Fibroblast of upper back skin (primary cell): Measurements from ENCODE around the gene GIT2.
"Not testable (repeated sequence)": the region's sequence is repeated elsewhere in the genome, so short reads cannot be mapped to it uniquely, and the experiment has no call there.

Experiments used
- DNase-seq: peaks from one replicate; pipeline ENCODE4 v3.0.0-alpha.2; 2013

Gene GIT2

DNA sequence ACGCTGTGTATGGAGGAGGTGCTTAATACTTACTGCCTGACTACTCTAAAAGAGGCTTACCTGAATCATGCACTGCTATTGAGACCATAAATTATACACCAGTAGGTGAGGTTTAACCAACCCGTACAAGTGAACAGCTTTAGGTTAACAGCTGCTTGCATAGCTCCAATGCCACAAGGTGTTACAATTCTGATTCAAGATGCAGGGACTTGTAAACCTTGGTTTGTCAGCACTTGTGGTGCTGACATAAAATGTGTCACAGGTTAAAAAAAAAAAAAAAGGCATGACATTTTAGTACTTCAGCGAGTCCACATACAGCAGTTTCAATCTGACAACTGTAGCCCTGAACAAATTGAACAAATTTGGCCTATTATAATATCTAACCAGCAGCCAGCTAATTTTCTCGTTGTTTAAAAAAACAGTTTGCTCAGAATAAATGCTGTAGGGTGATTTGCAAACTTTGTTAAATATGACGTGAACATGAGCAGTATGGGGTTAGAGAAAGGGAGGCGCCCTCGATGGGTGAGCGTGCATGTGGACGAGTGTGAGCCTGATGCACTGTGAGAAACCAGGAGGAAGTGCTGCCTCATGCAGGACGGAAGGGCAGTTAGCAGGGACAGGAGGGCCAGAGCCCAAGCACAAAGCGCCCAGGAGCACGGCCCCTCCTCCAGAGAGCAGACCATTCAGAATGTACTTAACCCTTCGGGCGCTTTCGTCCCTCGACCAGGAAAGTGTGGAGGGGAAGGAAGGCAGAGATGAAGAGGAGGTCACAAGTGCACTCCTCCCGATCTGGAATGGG lies 51.4 kb downstream of the GIT2 start:
- DNase-seq: no peak

DNA sequence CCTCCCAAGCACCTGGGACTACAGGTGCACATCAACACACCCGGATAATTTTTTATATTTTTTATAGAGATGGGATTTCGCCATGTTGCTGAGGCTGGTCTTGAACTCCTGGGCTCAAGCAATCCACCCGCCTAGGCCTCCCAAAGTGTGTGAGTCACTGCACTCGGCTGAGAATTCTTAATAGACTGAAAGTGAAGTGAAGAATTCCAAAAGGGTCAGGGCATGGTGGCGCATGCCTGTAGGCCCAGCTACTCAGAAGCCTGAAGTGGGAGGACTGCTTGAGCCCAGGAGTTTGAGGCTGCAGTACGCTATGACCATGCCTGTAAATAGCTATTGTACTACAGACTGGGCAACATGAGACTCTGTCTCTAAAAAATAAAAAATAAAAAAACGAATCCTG lies 52.4 kb downstream of the GIT2 start:
- DNase-seq: peak; percentile 19

DNA sequence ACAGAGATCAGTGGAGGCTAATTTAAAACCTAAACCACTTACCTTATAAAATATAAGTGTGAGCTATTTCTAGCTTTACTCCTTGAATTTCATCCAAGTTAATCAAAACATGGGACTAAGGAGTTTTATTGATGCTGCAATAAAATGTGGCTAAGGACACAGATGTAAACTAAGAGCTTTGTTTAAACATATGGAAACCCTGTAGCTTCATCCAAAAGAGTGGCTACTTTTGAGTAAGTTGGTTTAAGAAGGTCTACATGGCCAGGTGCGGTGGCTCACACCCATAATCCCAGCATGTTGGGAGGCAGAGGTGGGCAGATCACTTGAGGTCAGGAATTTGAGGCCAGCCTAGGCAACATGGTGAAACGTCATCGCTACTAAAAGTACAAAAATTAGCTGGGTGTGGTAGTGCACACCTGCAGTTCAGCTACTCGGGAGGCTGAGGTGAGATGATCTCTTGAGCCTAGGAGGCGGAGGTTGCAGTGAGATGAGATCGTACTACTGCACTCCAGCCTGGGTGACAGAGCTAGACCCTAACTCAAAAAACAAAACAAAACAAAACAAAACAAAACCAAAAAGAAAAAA lies 55.7 kb downstream of the GIT2 start:
- DNase-seq: no peak

DNA sequence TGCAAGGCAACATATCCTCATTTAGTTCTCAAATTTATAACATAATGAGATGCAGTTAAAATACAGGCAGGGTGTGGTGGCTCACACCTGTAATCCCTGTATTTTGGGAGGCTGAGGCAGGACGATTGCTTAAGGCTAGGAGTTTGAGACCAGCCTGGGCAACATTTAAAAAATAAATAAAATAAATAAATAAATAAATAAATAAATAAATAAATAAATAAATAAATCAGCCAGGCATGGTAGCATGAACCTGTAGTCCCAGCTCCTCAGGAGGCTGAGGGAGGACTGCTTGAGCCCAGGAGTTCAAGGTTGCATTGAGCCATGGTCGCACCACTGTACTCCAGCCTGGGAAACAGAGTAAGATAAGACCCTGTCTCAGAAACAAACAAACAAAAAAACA lies 56.7 kb downstream of the GIT2 start:
- no peak for DNase-seq

DNA sequence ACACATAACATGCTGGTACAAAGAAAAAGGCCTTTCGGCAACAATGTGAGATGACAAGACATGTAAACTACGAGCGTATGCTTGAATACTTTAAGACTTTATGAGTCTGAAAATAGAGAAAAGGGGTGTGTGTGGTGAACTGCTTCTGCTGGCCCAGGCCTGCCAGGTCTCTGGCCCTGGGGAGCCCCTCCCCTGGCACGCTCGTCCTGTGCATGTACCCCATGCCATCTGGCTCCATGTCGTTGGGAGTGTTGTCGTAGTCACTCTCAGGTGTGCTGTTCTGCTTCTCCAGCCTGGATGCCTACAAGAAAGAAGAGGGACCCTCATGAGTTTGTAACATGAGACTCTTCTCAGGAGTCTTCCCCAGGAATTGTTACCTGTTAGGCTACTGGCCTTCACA lies 57.2 kb downstream of the GIT2 start:
- no peak for DNase-seq

DNA sequence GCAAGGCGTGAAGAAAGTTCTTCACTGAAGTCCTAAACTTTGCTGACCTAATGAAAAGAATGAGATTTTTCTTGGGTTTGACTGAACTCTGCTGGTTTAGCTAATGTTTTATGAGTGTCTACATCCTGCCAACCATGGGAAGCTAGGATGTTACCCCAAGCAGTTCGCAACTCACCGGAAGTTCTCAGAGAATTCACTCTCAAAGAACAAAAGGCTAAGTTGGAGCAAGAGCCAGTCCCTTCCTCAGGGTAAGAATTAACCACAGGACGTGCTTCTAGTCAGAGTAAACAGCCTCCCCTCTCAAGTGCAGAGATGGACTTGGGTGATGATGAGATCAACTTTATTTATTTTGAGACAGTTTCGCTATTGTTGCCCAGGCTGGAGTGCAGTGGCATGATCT lies 58.8 kb downstream of the GIT2 start:
- no peak for DNase-seq

DNA sequence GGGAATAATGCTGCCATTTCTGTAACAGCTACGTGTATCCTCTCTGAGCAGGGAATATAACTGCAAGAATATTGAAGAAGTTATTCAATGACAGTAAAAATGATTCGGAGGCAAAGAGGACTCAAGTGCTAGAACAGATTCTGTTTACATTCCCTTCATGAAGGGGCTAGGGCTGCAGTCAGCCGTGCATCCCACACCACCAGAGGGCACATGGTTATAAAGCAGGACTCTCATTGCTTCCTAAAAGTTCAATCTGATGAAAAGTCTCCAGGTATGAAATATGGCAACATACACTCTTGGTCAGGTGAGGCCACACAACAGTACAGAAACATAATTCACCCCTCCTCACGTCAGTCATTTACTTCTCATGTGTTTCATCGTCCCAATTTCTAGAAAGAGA lies 62.1 kb downstream of the GIT2 start:
- DNase-seq: peak; percentile 24

DNA sequence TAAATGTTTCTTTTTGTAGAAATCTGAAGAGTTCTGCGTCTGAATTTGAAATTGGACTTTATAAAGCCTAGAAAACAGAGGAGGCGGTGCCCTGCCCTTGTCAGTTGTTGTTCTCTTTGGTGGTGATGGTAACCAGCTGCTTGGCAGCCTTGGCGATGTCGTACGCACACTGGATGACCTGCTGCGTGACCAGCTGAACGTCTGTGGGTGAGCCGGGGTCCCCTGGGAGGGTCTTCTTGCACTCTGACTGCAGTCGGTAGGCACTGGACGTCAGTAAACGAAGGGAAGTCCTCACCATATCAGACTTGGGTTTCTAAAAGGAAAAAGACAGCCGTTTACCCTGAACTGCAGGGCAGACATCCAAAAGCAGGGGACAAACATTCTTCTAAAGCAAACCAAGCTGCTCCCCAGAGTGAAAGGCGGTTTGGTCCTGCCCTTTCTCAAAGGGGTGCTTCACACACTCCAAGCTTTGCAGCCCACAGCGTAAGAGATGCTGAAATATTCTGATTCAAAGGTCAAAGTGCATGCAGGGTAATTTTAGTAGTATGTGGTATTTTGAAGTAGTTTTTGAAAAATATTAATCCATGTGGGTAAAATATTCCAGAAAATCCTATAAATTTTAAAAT lies 63.2 kb downstream of the GIT2 start:
- DNase-seq: no peak

DNA sequence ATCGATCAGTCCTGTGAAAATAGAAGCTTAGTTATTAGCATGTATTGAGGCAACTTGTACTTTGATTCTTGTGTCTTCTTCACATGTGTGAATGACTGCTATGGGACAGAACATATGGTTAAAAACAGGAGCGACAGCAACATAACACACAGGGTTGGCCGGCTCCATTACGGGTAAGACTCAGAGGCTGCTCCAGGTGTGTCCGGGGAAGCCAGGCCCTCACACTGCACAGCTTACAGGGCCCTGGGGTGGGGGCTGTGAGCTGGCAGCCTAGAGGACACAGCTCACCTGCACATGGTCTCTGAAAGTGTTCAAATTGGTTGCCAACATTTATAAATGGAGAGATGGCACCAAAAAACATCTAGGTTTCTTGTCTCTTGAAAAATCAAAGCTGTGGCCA lies 65.0 kb downstream of the GIT2 start:
- no peak for DNase-seq

DNA sequence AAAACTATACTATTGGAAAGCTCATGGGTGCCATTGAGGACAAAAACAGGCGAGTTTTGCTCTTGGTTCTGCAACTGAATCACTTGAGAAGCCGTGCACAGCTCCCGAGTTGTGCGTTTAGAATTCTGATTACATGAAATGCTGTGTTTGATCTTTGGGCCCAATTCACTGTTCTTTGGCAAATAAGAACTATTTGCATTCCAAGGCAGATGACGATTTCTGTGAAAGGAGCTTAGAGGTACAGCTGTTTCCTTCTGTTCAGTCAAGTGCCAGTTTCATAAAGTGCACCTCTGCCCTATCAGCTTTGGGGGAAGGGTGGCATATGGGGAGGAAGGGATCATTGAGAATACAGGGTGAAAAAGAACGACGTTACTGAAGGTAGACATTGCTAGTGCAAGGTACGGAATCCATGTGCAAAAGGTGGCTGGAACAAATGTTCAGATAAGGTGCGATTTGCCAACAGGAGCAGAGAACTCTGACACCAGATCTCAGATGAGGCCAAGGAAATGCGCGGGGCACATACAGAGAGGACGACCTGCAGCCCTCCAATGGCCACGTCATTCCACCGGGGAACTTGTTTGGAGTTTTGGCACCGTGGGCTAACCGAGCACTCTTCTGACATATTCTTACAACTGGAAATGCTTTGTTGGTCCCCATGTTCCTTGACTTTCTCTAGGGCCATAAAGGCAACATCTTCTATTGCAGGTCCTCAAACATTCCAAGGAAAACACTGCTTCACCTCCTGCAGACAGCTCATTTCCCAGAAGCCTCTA lies 66.0 kb downstream of the GIT2 start:
- no peak for DNase-seq

DNA sequence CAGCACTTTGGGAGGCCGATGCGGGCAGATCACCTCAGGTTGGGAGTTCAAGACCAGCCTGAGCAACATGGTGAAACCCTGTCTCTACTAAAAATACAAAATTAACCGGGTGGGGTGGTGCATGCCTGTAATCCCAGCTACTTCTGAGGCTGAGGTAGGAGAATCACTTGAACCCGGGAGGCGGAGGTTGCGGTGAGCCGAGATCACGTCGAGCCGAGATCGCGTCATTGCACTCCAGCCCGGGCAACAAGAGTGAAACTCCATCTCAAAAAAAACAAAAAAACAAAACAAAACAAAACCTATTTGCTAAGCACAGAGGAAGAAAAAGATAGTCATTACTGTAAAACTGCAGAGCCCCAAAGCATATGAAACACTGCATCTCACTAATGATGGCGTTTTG lies 66.8 kb downstream of the GIT2 start:
- DNase-seq: not testable (repeated sequence)

DNA sequence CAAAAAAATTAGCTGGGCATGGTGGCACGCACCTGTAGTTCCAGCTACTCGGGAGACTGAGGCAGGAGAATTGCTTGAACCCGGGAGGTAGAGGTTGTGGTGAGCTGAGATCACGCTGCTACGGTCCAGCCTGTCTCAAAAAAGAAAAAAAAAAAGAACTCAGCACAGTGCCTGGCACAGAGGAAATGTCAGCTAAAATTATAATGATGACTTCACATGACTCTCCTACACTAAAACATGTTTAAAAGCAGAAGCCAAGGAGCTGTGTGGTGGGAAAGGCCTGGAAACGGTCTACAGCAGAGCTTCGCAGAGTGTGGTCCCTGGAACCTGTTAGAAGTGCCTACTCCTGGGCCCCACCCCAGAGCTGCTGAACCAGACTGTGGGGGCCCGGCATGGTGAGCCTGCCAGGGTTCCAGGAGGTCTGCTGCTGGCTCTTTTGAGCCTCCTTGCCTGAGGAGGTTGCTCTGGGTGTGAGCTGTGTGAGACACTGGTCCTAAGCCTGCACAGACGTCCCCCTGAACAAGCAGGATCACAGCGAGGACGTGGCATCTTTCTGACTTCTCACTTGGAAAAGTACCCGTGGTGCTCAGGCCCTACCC lies 68.0 kb downstream of the GIT2 start:
- no peak for DNase-seq

DNA sequence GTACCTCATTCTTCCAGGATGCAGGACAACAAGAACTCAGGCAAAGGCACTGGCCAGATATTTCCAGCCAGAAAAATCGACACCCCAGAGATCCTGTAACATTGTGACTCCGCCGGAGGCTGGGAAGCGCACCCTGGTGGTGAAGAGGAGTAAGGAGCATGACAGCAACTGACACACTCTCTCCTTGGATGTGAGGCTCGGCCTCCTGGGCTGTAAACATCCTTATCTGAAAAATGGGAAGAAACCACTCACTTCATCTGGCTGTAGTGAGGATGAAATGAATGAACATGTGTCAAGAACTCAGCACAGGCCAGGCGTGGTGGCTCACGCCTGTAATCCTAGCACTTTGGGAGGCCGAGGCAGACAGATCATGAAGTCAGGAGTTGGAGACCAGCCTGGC lies 68.5 kb downstream of the GIT2 start:
- DNase-seq: peak; percentile 28

DNA sequence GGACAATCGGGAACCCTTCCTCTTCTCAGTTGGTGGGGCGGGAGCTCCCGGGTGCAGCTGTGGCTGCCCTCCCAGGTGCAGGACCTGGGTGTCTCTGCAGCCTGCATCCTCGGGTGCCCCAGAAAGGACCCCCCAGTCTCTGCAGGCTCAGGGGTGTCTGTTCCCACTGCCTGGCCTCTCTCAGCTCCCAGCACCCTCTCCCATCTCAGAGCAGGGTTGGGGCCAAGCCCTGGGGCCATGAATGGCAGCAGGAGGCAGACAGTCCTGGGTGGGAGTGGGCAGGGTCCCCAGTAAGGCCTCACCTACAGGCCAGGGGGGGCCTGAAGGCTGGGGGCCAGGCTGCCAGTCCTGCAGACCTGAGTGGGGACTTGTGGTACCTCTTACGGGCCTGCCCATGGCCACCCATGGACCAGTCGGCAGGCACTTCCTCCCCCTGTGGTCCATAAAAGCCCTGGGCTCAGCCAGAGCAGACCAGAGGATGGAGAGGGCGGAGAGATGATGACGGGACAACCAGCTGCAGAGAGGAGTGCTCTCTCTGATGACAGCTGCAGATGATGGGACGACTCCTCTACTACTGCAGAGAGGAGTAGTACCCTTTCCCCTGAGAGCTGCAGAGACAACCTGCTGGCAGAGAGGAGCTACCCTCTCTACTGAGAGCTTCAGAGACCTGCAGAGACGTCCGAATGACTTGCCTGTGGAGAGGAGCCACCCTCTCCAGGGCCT lies 69.5 kb downstream of the GIT2 start:
- DNase-seq: no peak

DNA sequence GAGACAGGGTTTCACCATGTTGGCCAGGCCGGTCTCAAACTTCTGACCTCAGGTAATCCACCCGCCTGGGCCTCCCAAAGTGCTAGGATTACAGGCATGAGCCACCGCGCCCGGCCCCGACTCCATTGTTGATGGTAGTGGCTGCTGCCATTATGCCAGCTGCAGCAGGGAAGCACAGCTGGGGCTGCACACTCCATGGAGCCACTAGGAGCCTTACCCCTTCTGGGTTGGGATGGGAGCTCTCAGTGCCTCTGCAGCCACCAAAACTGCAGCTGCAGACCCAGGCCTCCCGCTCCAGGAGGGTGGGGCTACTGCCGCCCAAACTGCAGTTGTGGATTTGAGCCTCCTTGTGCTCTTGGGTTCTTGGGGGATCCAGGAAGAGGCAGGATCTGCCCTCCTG lies 70.2 kb downstream of the GIT2 start:
- no peak for DNase-seq

DNA sequence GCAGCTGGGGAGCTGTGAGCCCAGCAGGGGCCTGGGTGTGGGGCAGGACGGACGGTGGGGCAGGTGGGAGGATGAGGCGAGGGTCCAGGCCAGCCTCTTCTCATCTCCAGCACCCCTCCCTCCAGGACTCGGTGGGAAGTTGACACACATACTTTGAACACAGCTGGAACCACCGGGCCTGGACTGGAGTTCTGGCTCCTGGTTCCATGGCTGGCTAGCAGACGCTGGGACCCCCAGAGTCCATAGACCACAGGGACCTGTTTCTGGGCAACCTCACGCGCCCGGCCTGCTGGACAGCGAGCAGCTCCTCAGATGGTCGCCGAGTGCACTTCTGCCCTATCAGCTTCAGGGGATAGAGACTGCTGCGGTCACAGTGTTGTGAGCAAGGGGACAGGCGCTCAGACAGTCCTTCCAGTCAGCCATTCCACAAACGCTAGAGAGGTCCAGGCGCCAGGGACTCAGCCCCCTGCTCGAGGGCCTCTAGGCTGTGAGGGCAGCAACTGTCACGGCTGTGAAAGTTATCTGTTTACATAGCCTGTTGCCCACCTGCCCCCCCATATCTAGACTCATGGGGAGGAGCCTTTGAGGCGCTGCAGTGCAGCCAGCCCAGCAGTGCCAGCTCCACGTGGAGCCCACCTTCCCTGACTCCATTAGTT lies 70.9 kb downstream of the GIT2 start:
- no peak for DNase-seq

DNA sequence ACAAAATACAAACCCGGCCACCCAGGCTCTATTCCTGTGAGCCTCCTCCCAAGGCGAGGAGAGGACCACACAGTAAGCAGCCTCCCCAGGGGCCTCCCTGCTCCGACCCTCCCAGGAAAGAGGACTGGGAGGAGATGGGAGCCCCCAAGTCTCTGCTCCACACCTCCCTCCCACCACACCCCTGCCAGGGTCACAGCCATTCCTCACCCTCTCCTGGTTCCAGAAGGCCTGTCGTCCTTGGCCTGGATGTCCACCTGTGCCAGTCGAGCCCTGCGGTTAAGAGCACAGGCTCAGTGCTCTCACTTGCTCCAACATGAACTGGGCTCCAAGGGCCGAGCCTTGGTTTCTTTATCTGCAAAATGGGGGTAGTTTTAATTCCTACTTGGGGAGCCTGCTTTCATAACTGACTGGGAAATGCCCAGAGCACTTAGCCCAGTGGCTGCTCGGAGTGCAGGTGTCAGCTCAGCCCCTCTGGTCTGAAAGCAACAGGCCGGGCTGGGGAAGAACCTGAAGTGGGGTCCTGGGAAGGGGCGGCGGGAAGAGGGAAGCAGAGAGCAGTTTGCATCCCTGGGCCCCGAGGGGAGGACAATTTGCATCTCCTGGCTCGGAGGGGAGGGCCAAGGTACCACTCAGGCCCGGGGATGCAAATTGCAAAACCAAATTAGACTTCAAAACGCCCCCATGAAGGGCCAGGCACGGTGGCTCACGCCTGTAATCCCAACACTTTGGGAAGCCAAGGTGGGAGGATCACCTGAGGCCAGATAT lies 72.5 kb downstream of the GIT2 start:
- no peak for DNase-seq

DNA sequence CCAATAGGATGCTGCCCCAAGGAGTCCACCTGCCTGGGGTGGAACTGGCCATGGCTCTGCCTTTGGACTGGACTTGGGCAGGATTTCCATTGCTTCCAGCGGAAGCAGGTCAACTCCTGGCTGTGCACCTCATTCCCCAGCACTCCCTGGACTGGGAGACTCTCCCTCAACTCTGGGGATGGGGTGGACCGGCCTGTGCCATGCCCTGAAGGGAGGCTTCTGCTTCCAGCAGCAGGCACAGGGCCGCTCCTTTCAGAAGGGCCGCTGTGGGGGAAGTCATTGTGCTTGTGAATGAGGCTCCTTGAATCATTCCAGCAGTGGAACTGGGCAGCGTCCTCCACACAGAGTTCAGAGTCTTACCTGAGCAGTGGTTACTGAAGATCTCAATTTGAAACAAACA lies 73.1 kb downstream of the GIT2 start:
- no peak for DNase-seq

DNA sequence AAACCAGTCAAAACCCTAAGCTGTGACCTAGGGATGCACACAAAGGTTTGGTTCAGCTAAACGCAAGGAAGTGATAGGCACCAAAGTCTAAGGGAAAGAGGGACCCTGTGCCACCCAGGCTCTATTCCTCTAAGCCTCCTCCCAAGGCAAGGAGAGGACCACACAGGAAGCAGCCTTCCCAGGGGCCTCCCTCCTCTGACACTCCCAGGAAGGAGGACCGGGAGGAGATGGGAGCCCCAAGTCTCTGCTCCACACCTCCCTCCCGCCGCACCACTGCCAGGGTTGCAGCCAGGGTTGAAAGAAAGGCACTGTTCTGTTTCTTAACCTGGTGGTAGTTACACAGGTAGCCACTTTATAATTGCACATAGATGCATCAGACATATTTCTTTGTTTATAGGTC lies 74.2 kb downstream of the GIT2 start:
- no peak for DNase-seq

DNA sequence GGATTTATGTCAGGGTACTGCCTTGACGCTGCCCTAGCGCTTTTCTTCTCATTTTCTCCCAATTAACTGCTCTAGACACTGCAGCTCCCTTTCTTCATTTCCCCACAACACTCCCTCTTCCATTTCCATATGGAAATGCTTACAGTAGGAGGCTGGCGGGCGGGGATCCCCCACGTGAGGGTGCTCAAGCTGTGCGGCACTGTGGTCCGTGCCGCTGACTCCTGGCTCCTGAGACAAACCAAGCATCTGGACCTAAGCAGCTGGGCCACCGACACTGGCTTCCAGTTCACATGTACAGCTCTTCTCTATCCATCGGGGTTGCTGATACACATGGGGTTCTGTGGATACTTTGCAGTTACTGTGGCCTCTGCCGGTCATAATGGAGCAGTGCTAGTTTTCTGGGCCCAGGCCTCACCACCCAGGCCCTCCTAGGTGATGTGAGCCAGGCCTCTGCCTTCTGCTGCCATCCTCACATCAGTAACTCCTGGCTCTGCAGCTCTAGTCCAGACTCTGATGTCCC lies 75.8 kb downstream of the GIT2 start:
- DNase-seq: peak; percentile 29

DNA sequence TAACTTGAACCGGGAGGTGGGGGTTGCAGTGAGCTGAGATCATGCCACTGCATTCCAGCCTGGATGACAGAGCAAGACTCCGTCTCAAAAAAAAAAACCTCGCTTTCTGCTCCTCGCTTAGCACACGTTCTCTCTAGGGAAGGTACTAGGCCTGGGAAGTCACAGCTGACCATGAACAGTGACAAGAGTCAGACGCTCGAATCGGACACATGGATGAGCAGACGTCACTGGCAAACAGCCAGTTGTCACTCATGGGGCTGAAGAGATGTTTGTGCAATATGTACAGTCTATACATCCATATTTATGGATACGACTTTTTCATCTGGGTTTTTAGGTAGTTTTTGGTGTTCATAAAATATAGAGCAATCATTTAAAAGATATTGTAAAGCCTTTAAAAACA lies 76.7 kb downstream of the GIT2 start:
- peak; percentile 17 for DNase-seq
